Breast epithelium (tissue), 3 donors: ENCODE results near the gene IRAK1.

Experiments used
- CTCF ChIP-seq, 3 donors: fragments of 450-650 bp; IDR thresholded peaks; one replicate each; pipeline ENCODE4 v1.5.1; 2016 to 2017; ENCODE audit warnings: antibody characterized with exemption in 3 of 3, mild to moderate bottlenecking in 3 of 3, moderate library complexity in 3 of 3
- POLR2AphosphoS5 ChIP-seq, 3 donors: sonication (generic); formaldehyde crosslinking; IDR thresholded peaks; one replicate each; pipeline ENCODE4 v1.6.1; 2017; ENCODE audit warnings: antibody characterized with exemption in 3 of 3

- TF ChIP-seq CTCF (IDR thresholded peaks at IDR 0.05) (no peak), POLR2AphosphoS5 (IDR thresholded peaks at IDR 0.05) (no peak)
Observed at GRCh38 chrX:153988493-153988892, 31.2 kb downstream of the IRAK1 start.
